H1 (cell line): ENCODE data around the gene RUNX1. TPM values are rescaled to one million over a fixed set of nuclear protein-coding genes. Genes with fewer than 3 reads are reported as not detected.

Experiments
- CTCF ChIA-PET: fragments of 300-600 bp; sonication (Branson Sonifier 250); formaldehyde crosslinking; loops from one replicate; lab custom pipeline; 2021; ENCODE audit not compliant: partially characterized antibody; lab: Charles Lee
- POLR2A ChIA-PET: fragments of 300-600 bp; sonication (Branson Sonifier 250); formaldehyde crosslinking; loops from one replicate; lab custom pipeline; 2021; ENCODE audit warnings: inconsistent platforms; ENCODE audit not compliant: partially characterized antibody; lab: Charles Lee
- DNase-seq, 2 experiments: peaks; one replicate each; pipeline versions ENCODE4 v3.0.0 to v3.0.0-alpha.2; 2010 to 2022; ENCODE audit warnings: low spot score in 2 of 2, low read depth in 1 of 2, mixed read lengths in 1 of 2
- FAIRE-seq: peaks from 2 replicates; lab custom pipeline; 2011; peaks lifted over from hg19 to GRCh38; lab: Jason Lieb, UNC
- H2AFZ ChIP-seq: 2 replicates; pipeline ENCODE4 v1.8.1; 2012; ENCODE audit warnings: low read length, inconsistent platforms
- H2AK5ac ChIP-seq: 2 replicates; pipeline ENCODE4 v1.6.1; 2013; ENCODE audit warnings: low read depth, low read length
- H2BK120ac ChIP-seq: replicated peaks from 2 replicates; pipeline ENCODE3; 2013; ENCODE audit warnings: low read depth, low read length, inconsistent platforms
- H2BK12ac ChIP-seq: 2 replicates; pipeline ENCODE4 v1.6.1; 2013; ENCODE audit warnings: low read depth, low read length
- H2BK15ac ChIP-seq: 2 replicates; pipeline ENCODE4 v1.6.1; 2013; ENCODE audit warnings: low read length
- H2BK20ac ChIP-seq: 2 replicates; pipeline ENCODE4 v1.6.1; 2013; ENCODE audit warnings: low read length
- H2BK5ac ChIP-seq: 2 replicates; pipeline ENCODE4 v1.6.1; 2013; ENCODE audit warnings: low read depth, low read length
- H3K14ac ChIP-seq: 2 replicates; pipeline ENCODE4 v1.6.1; 2013; ENCODE audit warnings: inconsistent platforms; ENCODE audit not compliant: insufficient read length
- H3K18ac ChIP-seq: 2 replicates; pipeline ENCODE4 v1.6.1; 2013; ENCODE audit warnings: low read length; ENCODE audit errors: extremely low read depth
- H3K23ac ChIP-seq: 2 replicates; pipeline ENCODE4 v1.6.1; 2013; ENCODE audit warnings: inconsistent platforms; ENCODE audit not compliant: insufficient read length
- H3K23me2 ChIP-seq: 2 replicates; pipeline ENCODE4 v1.6.1; 2013; ENCODE audit warnings: low read depth, low read length
- H3K27ac ChIP-seq: 2 replicates; pipeline ENCODE4 v1.6.1; 2011; ENCODE audit warnings: low read depth, low read length, inconsistent platforms
- H3K27me3 ChIP-seq, 4 experiments: replicated peaks in 1 of 4; 1 replicate in 1 of 4; 2 replicates in 3 of 4; pipeline versions ENCODE4 v1.6.1 to v1.8.1; 2011 to 2013; ENCODE audit warnings: low read length in 3 of 4, mild to moderate bottlenecking in 3 of 4, inconsistent platforms in 2 of 4, mixed read lengths in 2 of 4, moderate library complexity in 1 of 4; ENCODE audit not compliant: control insufficient read depth in 3 of 4, insufficient read depth in 3 of 4; ENCODE audit errors: extremely low read depth in 1 of 4
- H3K36me3 ChIP-seq, 4 experiments: 2 replicates each; pipeline versions ENCODE4 v1.6.1 to v1.8.1; 2011 to 2013; ENCODE audit warnings: mild to moderate bottlenecking in 4 of 4, low read length in 3 of 4, moderate library complexity in 2 of 4, control low read depth in 1 of 4, inconsistent platforms in 1 of 4; ENCODE audit not compliant: insufficient read depth in 4 of 4, control insufficient read depth in 2 of 4
- H3K4ac ChIP-seq: replicated peaks from 2 replicates; pipeline ENCODE3; 2013; ENCODE audit warnings: low read length, low read depth, mixed read lengths, inconsistent platforms; ENCODE audit not compliant: insufficient read length
- H3K4me1 ChIP-seq, 4 experiments: replicated peaks in 1 of 4; 1 replicate in 1 of 4; 2 replicates in 3 of 4; pipeline versions ENCODE4 v1.6.1 to v1.8.1; 2011 to 2013; ENCODE audit warnings: low read length in 3 of 4, inconsistent platforms in 2 of 4, mixed read lengths in 1 of 4; ENCODE audit not compliant: insufficient read depth in 4 of 4, control insufficient read depth in 3 of 4
- H3K4me2 ChIP-seq, 2 experiments: 2 replicates each; pipeline versions ENCODE4 v1.6.1 to v1.8.1; 2011 to 2013; ENCODE audit warnings: low read depth in 2 of 2, low read length in 2 of 2, control low read depth in 1 of 2, inconsistent platforms in 1 of 2, mild to moderate bottlenecking in 1 of 2; ENCODE audit not compliant: insufficient read depth in 1 of 2
- H3K4me3 ChIP-seq, 4 experiments: fragments of 200-600, 300-600 bp in 1 of 4; sonication (generic), shearing (Covaris generic), sonication (Bioruptor Twin) in 1 of 4; 2 replicates each; pipeline versions ENCODE4 v1.5.1 to v1.8.1; 2011 to 2016; ENCODE audit warnings: low read length in 4 of 4, low read depth in 3 of 4, control low read depth in 2 of 4, inconsistent platforms in 2 of 4, mild to moderate bottlenecking in 2 of 4, mixed read lengths in 1 of 4, moderate library complexity in 1 of 4; ENCODE audit not compliant: insufficient read depth in 2 of 4; ENCODE audit errors: extremely low read depth in 1 of 4
- H3K56ac ChIP-seq: replicated peaks from 2 replicates; pipeline ENCODE3; 2013; ENCODE audit warnings: low read depth, mild to moderate bottlenecking, mixed read lengths, low read length, inconsistent platforms; ENCODE audit not compliant: insufficient read length
- H3K79me1 ChIP-seq: 2 replicates; pipeline ENCODE4 v1.6.1; 2013; ENCODE audit warnings: low read depth, low read length, control low read depth
- H3K79me2 ChIP-seq, 2 experiments: 2 replicates each; pipeline versions ENCODE4 v1.6.1 to v1.8.1; 2012 to 2013; ENCODE audit warnings: low read length in 2 of 2, mild to moderate bottlenecking in 2 of 2, inconsistent platforms in 1 of 2; ENCODE audit not compliant: insufficient read depth in 2 of 2, control insufficient read depth in 1 of 2
- H3K9ac ChIP-seq, 4 experiments: replicated peaks in 1 of 4; 1 replicate in 1 of 4; 2 replicates in 3 of 4; pipeline versions ENCODE4 v1.6.1 to v1.8.1; 2011 to 2013; ENCODE audit warnings: low read depth in 3 of 4, low read length in 3 of 4, control low read depth in 2 of 4, mild to moderate bottlenecking in 2 of 4, moderate library complexity in 2 of 4, inconsistent platforms in 1 of 4; ENCODE audit errors: extremely low read depth in 1 of 4
- H3K9me3 ChIP-seq, 2 experiments: 2 replicates each; pipeline versions ENCODE4 v1.6.1 to v1.8.1; 2012 to 2013; ENCODE audit warnings: mild to moderate bottlenecking in 2 of 2, moderate library complexity in 2 of 2, control low read depth in 1 of 2, inconsistent platforms in 1 of 2, low read depth in 1 of 2, low read length in 1 of 2, mixed read lengths in 1 of 2; ENCODE audit not compliant: insufficient read depth in 2 of 2
- H4K20me1 ChIP-seq, 2 experiments: replicated peaks in 1 of 2; 2 replicates each; pipeline versions ENCODE3 to v1.8.1; 2011 to 2013; ENCODE audit warnings: inconsistent platforms in 2 of 2, low read length in 2 of 2, mild to moderate bottlenecking in 1 of 2; ENCODE audit not compliant: insufficient read depth in 2 of 2, control insufficient read depth in 1 of 2
- H4K5ac ChIP-seq: 2 replicates; pipeline ENCODE4 v1.6.1; 2013; ENCODE audit warnings: low read length, low read depth, mixed read lengths, inconsistent platforms; ENCODE audit not compliant: insufficient read length
- H4K8ac ChIP-seq: 2 replicates; pipeline ENCODE4 v1.8.0; 2013; ENCODE audit warnings: mild to moderate bottlenecking, moderate library complexity, low read length, inconsistent platforms; ENCODE audit not compliant: insufficient read depth; ENCODE audit errors: extremely low read depth
- H4K91ac ChIP-seq: replicated peaks from 2 replicates; pipeline ENCODE3; 2013; ENCODE audit warnings: low read length, mixed read lengths, inconsistent platforms; ENCODE audit not compliant: insufficient read length
- CTCF ChIP-seq, 3 experiments: IDR thresholded peaks; 1 replicate in 2 of 3; 2 replicates in 1 of 3; pipeline versions ENCODE4 v1.5.1 to v1.6.1; 2011; ENCODE audit warnings: low read length in 3 of 3, mild to moderate bottlenecking in 3 of 3, inconsistent platforms in 2 of 3, low read depth in 1 of 3, moderate library complexity in 1 of 3; ENCODE audit not compliant: insufficient read depth in 1 of 3; ENCODE audit errors: control extremely low read depth in 1 of 3
- JUND ChIP-seq: IDR thresholded peaks from 2 replicates; pipeline ENCODE4 v1.6.1; 2011; ENCODE audit warnings: mild to moderate bottlenecking, improper control_type of control experiment, low read length
- KDM4A ChIP-seq: IDR thresholded peaks from one replicate; pipeline ENCODE4 v1.7.1; 2012; ENCODE audit warnings: low read depth, mild to moderate bottlenecking, moderate library complexity, low read length, inconsistent platforms; ENCODE audit not compliant: severe bottlenecking
- SAP30 ChIP-seq: fragments of 300-600 bp; sonication (generic); IDR thresholded peaks from 2 replicates; pipeline ENCODE4 v1.7.1; 2012; ENCODE audit warnings: low read length, moderate library complexity, mild to moderate bottlenecking, inconsistent platforms; ENCODE audit not compliant: insufficient read depth, insufficient replicate concordance
- YY1 ChIP-seq: IDR thresholded peaks from 2 replicates; pipeline ENCODE4 v1.6.1; 2011; ENCODE audit warnings: low read depth, mild to moderate bottlenecking, low read length
- WGBS, 2 experiments: shearing (Covaris generic) in 1 of 2; methylation state at CpG; one replicate each; pipeline versions ENCODE4 v1.1.6 to v1.1.7; 2013 to 2015; ENCODE audit warnings: low lambda C conversion rate in 2 of 2, mixed read lengths in 2 of 2, inconsistent platforms in 1 of 2, low coverage in 1 of 2, missing lambda C conversion rate in 1 of 2; ENCODE audit not compliant: insufficient replicate concordance in 2 of 2, insufficient coverage in 1 of 2, insufficient read length in 1 of 2; ENCODE audit errors: extremely low coverage in 1 of 2, missing lambda C conversion rate in 1 of 2; 5-methylcytosine and 5-hydroxymethylcytosine counted together
- polyA plus RNA-seq, 7 experiments: library from polyadenylated mRNA; depleted of rRNA in 3 of 7; stranded (reverse) in 5 of 7; unstranded in 2 of 7; fragments of >200 nt in 5 of 7; fragments of 200-250 nt in 2 of 7; gene quantifications; 1 replicate in 5 of 7; 2 replicates in 1 of 7; 4 replicates in 1 of 7; pipeline versions ENCODE4 v1.2.1 to v1.2.3, GENCODE V29; 2011 to 2013; ENCODE audit warnings: missing spikeins in 2 of 7, mixed read lengths in 2 of 7
- total RNA-seq: library from RNA; stranded (reverse); fragmentation: NEBNext Ultra II Directional; extraction: Animal tissue kit (Norgen Biotek cat#: 25700); gene quantifications from 2 replicates; pipeline ENCODE4 v1.2.1, GENCODE V29; 2021

Gene RUNX1
- total and polyA plus RNA-seq, 2 of the 8 experiments (the other 6 are each of a cell fraction or from before 2014, with no cell fraction given) = 0.20 to 0.60 TPM

GRCh38 chr21:34843562-34843961 is 205.5 kb downstream of the RUNX1 start:
- no peak overlapping the region for H3K4ac ChIP-seq
- H2AK5ac ChIP-seq = peak overlapping the region; percentile 33; the same call in 1 of the 2 replicates
- no peak overlapping the region for H2BK120ac ChIP-seq
- no peak overlapping the region for H2AFZ ChIP-seq
- H3K56ac ChIP-seq = no peak overlapping the region
- POLR2A ChIA-PET = no interaction called here
- no peak for DNase-seq
- CTCF ChIA-PET = no interaction called here
- no peak overlapping the region for H3K4me2 ChIP-seq
- no peak overlapping the region for H3K23ac ChIP-seq
- H3K4me3 ChIP-seq = no peak overlapping the region
- no peak overlapping the region for H2BK20ac ChIP-seq
- H4K20me1 ChIP-seq = no peaks in the 10 kb centered on the region
- H3K18ac ChIP-seq = no peak overlapping the region
- H2BK15ac ChIP-seq = no peak overlapping the region
- no peak overlapping the region for H3K27ac ChIP-seq
- H3K27me3 ChIP-seq = no peaks in the 10 kb centered on the region; a peak in 3 of 7 replicates
- H3K36me3 ChIP-seq = no peaks in the 10 kb centered on the region
- H3K79me1 ChIP-seq = no peaks in the 10 kb centered on the region
- no peaks in the 10 kb centered on the region for H3K23me2 ChIP-seq
- H3K4me1 ChIP-seq = peaks cover 7 to 26% (median 15%) of the 10 kb centered on the region in 4 experiments
- H3K79me2 ChIP-seq = no peaks in the 10 kb centered on the region
- H3K9me3 ChIP-seq = no peaks in the 10 kb centered on the region
- no peak overlapping the region for H4K5ac ChIP-seq
- H4K8ac ChIP-seq = no peak overlapping the region
- FAIRE-seq = no peak
- no peak overlapping the region for H3K14ac ChIP-seq
- peak overlapping the region; percentile 23; the same call in 1 of the 2 replicates for H2BK12ac ChIP-seq
- H4K91ac ChIP-seq = no peak overlapping the region
- WGBS, 2 experiments = 88% methylated on average over 9 of the region's 9 CpGs; no CpG with 5 or more reads in 1 of the 2 experiments
- no peak overlapping the region for H3K9ac ChIP-seq
- no peak overlapping the region for H2BK5ac ChIP-seq
- TF ChIP-seq YY1 (no peak), JUND (no peak), CTCF (IDR thresholded peaks at IDR 0.05; ENCODE audit: control extremely low read depth in 1 of 3, insufficient read depth in 1 of 3, low read depth in 1 of 3, low read length in 3 of 3) (no peak), SAP30 (no peak), KDM4A (no peak)
